ENCODE data around the gene MEN1.

DNA sequence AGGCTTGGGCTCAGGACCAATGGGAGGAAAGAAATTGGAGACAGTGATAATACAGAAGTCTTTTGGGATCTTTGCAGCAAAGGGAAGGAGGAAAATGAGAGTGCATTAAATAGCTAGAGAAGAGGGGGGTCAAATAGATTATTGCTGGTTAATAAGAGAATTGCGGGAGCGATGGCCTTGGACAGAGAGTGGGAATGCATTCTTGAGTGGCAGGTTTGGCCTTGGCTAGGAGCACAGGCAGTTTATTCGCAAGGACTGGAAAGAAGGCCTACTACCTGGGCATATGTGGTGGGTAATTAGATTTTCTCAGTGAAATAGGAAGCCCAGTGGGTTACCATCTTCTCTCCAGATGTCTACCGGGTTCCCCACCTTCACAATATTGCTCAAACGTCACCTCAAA, 3.5 kb upstream of the MEN1 start:
- no peak for TF ChIP-seq EZH2 (IDR thresholded peaks at IDR 0.05; ENCODE audit: borderline replicate concordance, low read length)
- TF ChIP-seq, protein P1, sequence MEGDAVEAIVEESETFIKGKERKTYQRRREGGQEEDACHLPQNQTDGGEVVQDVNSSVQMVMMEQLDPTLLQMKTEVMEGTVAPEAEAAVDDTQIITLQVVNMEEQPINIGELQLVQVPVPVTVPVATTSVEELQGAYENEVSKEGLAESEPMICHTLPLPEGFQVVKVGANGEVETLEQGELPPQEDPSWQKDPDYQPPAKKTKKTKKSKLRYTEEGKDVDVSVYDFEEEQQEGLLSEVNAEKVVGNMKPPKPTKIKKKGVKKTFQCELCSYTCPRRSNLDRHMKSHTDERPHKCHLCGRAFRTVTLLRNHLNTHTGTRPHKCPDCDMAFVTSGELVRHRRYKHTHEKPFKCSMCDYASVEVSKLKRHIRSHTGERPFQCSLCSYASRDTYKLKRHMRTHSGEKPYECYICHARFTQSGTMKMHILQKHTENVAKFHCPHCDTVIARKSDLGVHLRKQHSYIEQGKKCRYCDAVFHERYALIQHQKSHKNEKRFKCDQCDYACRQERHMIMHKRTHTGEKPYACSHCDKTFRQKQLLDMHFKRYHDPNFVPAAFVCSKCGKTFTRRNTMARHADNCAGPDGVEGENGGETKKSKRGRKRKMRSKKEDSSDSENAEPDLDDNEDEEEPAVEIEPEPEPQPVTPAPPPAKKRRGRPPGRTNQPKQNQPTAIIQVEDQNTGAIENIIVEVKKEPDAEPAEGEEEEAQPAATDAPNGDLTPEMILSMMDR (IDR thresholded peaks at IDR 0.05; ENCODE audit: low read length), result no peak

All from OCI-LY1 (cell line).